HAP-1 (cell line): Measurements from ENCODE around the gene PALLD.
A peak's percentile ranks its signal among the peaks of the same experiment; 100 is the strongest.

Source experiments
- DNase-seq, 2 experiments: peaks; one replicate each; pipeline ENCODE4 v3.0.0-alpha.2; 2016 to 2020; ENCODE audit warnings: low spot score in 2 of 2
- H3K27me3 ChIP-seq: fragments of 250-450 bp; sonication (Bioruptor Pico); 2 replicates; pipeline ENCODE4 v1.5.1; 2020; ENCODE audit warnings: low read depth, mild to moderate bottlenecking, moderate library complexity
- H3K36me3 ChIP-seq: fragments of 250-450 bp; sonication (Bioruptor Pico); replicated peaks from 2 replicates; pipeline ENCODE4 v1.5.1; 2020; ENCODE audit warnings: mild to moderate bottlenecking
- H3K4me1 ChIP-seq: fragments of 250-450 bp; sonication (Bioruptor Pico); 2 replicates; pipeline ENCODE4 v1.5.1; 2020; ENCODE audit warnings: mild to moderate bottlenecking
- H3K4me3 ChIP-seq: fragments of 250-450 bp; sonication (Bioruptor Pico); 2 replicates; pipeline ENCODE4 v1.5.1; 2020; ENCODE audit warnings: mild to moderate bottlenecking, moderate library complexity
- H3K9me3 ChIP-seq: fragments of 250-450 bp; sonication (Bioruptor Pico); 2 replicates; pipeline ENCODE4 v1.5.1; 2020; ENCODE audit warnings: mild to moderate bottlenecking, moderate library complexity
- in situ Hi-C: fragments of 300-500 bp; cut with MboI; formaldehyde crosslinking; loops from 3 replicates; pipeline ENCODE4 v1.14.3; 2020; ENCODE audit warnings: low sequenced_read_pairs, inconsistent platforms, mixed read lengths

PALLD gene

DNA sequence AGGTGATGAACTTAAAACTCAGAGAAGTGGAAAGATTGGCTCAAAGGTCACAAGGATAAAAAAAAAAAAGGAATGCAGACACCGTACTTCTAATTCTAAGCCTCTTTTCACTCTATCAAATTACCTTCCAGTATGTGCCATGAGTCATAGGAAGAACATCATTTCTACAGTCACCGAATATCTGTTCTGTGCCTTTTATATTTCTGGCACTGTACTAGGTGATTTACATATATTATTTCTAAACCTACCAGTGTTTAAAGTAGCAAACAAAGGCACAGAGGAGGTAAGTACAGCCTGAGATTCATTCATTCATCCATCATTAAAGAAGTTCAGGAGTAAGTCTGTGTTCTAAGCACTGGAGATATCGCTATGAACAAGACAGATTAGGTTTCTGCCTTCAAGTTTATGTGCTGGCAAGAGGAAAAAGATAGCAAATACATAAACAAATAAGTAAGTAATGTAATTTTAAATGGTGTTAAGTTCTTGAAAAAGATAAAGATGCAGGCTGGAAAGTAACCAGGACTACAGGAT is 65.3 kb downstream of the PALLD start:
- Histone ChIP-seq H3K4me1 (peaks cover 35% of the 10 kb centered on the region), H3K4me3 (no peak overlapping the region), H3K36me3 (no peaks in the 10 kb centered on the region), H3K27me3 (no peaks in the 10 kb centered on the region), H3K9me3 (no peaks in the 10 kb centered on the region)
- in situ Hi-C loops: no loop called here
- DNase-seq: peak in 1 of 2 experiments; percentile 28

DNA sequence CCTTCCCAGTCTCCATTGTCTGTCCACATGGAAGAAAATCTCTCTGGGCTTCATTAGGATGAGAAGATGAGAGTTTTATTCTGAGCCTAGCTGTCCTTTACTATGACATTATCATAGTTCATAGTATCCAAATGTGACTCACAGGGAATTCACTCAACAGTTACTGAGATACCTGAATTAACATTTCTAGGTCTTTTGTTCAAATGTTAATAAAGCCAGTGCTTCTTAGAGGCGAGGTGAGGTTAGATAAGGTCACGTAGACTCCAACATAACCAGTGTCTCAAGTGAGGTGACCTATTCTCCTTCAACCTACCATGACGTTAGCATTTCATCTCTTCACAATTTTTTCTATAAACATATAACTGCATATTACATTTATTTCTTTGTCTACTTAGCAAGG is 67.2 kb downstream of the PALLD start:
- DNase-seq: peak in 1 of 2 experiments; percentile 63
- Histone ChIP-seq H3K4me1 (peaks cover 26% of the 10 kb centered on the region), H3K4me3 (no peak overlapping the region), H3K27me3 (no peaks in the 10 kb centered on the region), H3K36me3 (no peaks in the 10 kb centered on the region), H3K9me3 (no peaks in the 10 kb centered on the region)
- in situ Hi-C loops: no loop called here

DNA sequence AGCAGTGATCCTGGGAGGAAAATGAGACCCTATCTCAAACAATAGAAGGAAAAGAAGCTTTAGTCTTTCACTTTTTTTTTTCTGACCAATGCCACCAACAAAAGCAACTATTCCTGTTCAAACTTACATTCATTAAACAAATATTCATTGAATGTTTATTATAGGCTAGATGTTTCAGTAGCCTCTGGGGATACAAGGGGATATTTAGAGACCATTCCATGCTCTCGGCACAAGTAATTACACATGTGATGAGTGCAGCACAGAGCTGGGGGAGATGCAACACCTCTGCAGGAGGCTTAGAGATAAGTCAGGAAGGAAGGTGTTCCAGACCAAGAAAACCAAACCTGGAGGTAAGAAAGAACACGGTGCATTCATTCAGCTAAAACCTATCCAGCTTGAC is 68.3 kb downstream of the PALLD start:
- peaks cover 33% of the 10 kb centered on the region for H3K4me1 ChIP-seq
- in situ Hi-C loops: no loop called here
- no peaks in the 10 kb centered on the region for H3K27me3 ChIP-seq
- no peaks in the 10 kb centered on the region for H3K9me3 ChIP-seq
- DNase-seq: no peak
- H3K4me3 ChIP-seq: no peak overlapping the region
- no peaks in the 10 kb centered on the region for H3K36me3 ChIP-seq

DNA sequence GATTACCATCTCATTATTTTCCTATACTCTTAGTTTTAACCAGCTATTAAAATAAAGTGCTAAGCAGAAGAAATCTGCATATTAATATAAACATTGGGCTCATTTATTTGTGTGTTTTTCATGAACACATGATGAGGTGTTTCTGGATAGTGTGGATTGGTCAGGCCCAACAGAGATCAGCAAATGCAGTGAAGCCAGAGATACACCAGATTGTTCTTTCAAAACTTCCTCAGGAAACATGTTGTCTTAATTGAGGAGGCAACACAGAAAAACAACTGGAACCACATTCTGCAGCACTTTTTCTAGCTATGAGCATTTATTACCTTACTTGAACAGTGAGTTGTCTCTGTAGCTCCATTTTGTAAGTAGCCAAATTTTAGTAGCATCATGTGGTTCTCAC is 69.9 kb downstream of the PALLD start:
- DNase-seq: no peak
- Histone ChIP-seq H3K27me3 (no peaks in the 10 kb centered on the region), H3K9me3 (no peaks in the 10 kb centered on the region), H3K4me3 (no peak overlapping the region), H3K36me3 (no peaks in the 10 kb centered on the region), H3K4me1 (peaks cover 32% of the 10 kb centered on the region)
- in situ Hi-C loops: no loop called here

DNA sequence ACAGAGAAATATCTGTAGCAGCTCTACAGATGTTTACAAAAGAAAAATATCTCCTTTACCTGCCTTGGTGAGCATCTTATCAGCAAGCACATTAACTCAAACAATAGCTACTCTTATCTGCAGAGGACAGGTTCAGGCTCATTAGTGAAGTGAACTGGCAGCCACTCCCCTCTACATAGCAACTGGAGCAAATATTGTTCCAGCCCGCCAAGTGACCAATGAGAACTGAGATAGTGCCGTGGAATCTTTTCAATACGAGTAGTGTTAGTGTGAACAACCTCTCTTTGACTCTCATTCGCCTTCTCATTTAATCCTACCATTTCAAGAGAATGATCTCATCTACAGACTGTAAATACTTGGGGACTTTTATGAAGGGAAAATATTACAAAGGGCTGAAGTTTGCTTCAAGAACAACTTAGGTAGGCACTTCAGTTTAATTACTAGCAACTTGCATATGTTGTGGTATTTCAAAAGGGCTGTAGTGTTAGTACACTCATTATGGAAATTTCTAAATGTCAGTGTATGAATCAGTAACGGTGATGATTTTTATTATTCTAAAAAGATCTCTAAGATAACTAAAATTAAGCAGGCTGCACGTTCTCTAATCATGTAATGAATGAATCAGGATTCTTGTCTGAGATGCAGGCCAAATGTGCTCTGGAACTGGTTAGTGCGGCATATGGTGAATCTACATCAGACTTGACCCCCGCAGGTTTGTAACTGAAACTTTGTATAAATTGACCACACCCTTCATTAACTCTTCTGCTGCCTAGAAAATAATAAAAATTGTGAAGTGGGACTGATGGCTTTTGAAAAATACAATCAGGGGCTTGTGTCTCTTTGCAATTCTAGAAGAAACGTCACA is 72.4 kb downstream of the PALLD start:
- Histone ChIP-seq H3K4me3 (no peak overlapping the region), H3K27me3 (no peaks in the 10 kb centered on the region), H3K36me3 (no peaks in the 10 kb centered on the region), H3K9me3 (no peaks in the 10 kb centered on the region), H3K4me1 (peaks cover 20% of the 10 kb centered on the region)
- DNase-seq: peak; percentile 51 to 60
- in situ Hi-C loops: no loop called here

DNA sequence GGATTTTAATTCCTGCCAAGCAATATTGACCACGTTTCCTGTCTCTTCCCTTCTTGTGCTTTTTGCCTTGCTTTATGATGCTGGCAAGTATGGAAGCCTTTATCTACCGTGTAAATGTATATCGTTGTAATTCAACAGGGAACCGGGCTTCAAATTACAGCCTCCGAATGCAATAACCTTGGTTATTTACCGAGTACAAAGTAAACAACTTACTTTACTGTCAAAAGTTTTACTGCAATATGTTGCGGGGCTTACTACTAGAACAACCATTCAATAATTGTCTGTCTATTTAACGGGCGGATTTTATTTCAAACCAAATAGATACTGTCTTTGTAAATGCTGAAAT is 73.1 kb downstream of the PALLD start:
- peaks cover 24% of the 10 kb centered on the region for H3K4me1 ChIP-seq
- no peaks in the 10 kb centered on the region for H3K9me3 ChIP-seq
- H3K36me3 ChIP-seq: no peaks in the 10 kb centered on the region
- in situ Hi-C loops: no loop called here
- no peak for DNase-seq
- H3K4me3 ChIP-seq: no peak overlapping the region
- no peaks in the 10 kb centered on the region for H3K27me3 ChIP-seq

DNA sequence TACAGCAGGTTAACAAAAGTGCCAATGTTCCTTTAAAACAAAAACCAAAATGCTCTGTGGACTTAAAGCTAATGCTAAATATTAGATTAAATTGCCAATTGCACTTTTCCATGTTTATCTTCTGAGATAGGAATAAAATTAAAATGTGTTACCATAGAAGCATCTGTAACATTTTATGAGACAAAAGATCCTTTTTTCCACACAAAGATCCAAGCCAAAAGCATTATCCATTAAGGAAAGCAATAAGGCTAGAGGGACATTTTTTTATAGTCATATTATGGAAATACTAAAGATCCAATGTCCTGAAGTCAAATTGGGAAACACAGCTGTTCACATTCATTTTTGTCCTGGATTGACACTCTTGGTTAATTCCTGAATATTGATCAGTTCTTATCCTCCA is 73.6 kb downstream of the PALLD start:
- in situ Hi-C loops: no loop called here
- no peak for DNase-seq
- H3K36me3 ChIP-seq: no peaks in the 10 kb centered on the region

DNA sequence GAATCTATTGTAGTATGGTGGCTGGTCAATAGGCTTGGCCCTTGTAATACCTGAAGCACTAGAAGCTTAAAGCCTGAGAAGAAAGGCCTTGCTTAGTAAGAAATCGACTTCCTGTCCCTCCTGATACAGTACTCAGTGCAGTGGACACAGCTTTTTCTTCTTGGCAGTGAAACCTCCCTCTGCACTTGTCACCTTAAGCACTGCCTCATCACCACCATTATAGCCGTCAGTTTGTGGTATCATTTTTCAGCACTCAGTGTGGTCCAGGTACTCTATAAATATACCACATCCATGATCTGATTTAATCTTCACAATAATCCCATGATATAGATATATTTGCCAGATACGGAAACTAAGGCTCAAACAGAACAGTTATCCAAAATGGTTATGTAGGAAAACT is 75.2 kb downstream of the PALLD start:
- no peaks in the 10 kb centered on the region for H3K27me3 ChIP-seq
- H3K36me3 ChIP-seq: no peaks in the 10 kb centered on the region
- in situ Hi-C loops: no loop called here
- H3K4me3 ChIP-seq: no peak overlapping the region
- H3K9me3 ChIP-seq: no peaks in the 10 kb centered on the region
- H3K4me1 ChIP-seq: peaks cover 28% of the 10 kb centered on the region
- DNase-seq: no peak

More for the DNA sequence above, 73.6 kb downstream of the PALLD start:
- H3K27me3 ChIP-seq: no peaks in the 10 kb centered on the region
- no peaks in the 10 kb centered on the region for H3K9me3 ChIP-seq
- no peak overlapping the region for H3K4me3 ChIP-seq
- peaks cover 28% of the 10 kb centered on the region for H3K4me1 ChIP-seq

DNA sequence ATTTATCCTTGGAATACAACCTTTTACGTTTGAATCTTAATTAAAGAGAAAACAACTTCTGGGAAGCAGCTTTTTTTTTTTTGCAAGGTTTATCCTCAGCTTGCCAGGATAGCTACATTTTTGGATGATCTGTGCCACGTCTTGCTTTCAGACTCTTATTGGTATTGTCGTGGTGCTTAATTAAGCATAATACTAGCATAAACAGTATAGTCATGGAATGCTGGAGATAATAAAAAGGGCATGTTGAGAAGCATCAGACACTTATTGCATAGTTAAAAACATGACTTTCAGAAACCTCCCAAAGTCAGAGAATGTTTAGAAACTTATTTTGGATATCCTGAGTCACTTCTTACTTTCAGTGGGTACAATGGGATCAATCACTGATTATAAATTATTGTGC is 77.0 kb downstream of the PALLD start:
- H3K27me3 ChIP-seq: no peaks in the 10 kb centered on the region
- H3K4me3 ChIP-seq: no peak overlapping the region
- H3K9me3 ChIP-seq: no peaks in the 10 kb centered on the region
- no peaks in the 10 kb centered on the region for H3K36me3 ChIP-seq
- H3K4me1 ChIP-seq: peaks cover 28% of the 10 kb centered on the region
- no peak for DNase-seq
- in situ Hi-C loops: no loop called here

DNA sequence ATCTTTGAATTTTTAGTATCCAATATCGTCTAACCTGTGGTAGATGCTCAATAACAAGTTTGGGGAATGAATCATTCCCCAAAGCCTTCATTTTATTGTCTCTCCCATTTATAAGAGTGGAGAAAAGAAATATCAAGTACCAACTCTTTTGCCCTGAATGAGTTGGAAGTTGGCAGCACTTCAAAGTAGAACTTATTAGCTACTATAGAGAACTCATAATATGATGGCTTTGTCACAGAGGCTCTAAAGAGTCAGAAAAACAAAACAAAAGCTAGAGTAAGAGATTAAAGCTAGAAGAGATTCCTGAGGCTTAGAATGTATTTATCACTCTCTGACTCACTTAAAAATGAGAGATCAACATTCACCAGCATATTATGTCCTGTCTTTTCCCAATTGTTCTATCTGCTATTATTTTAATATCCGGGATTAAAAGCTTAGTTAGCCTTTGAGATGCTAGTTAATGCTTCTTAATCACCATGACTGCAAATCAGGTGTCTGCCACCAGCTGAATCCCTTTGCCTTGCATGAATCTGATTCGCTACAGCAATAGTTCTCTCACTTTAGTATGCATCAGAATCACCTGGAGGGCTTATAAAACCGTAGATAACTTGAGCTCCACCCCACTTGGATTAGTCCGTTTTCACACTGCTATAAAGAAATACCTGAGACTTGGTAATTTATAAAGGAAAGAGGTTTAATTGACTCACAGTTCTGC is 77.9 kb downstream of the PALLD start:
- Histone ChIP-seq H3K4me1 (peaks cover 21% of the 10 kb centered on the region), H3K9me3 (no peaks in the 10 kb centered on the region), H3K4me3 (no peak overlapping the region), H3K27me3 (no peaks in the 10 kb centered on the region), H3K36me3 (no peaks in the 10 kb centered on the region)
- in situ Hi-C loops: loop anchor here (25.0 kb wide), 1 partner anchor 338 kb away; no protein-coding TSS in a partner anchor
- DNase-seq: peak; percentile 37 to 92

DNA sequence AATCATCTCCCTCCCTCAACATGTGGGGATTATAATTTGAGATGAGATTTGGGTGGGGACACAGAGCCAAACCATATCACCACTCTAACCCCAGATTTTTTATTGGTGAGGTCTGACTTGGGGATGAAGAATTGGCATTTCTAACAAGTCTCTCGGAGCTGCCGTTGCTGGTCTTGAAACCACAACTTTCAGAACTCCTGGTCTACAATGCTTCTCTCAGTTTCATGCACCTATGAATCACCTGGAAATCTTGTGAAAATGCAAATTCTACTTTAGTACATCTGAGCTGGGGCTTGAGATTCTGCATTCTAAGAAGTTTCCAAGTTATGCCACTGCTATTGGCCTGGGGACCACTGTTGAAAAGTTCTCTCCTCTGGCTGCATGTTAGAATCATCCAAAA is 78.6 kb downstream of the PALLD start:
- DNase-seq: no peak
- no peaks in the 10 kb centered on the region for H3K36me3 ChIP-seq
- no peaks in the 10 kb centered on the region for H3K27me3 ChIP-seq
- peaks cover 14% of the 10 kb centered on the region for H3K4me1 ChIP-seq
- in situ Hi-C loops: loop anchor here (25.0 kb wide), 1 partner anchor 337 kb away; no protein-coding TSS in a partner anchor
- H3K4me3 ChIP-seq: no peak overlapping the region
- H3K9me3 ChIP-seq: no peaks in the 10 kb centered on the region

DNA sequence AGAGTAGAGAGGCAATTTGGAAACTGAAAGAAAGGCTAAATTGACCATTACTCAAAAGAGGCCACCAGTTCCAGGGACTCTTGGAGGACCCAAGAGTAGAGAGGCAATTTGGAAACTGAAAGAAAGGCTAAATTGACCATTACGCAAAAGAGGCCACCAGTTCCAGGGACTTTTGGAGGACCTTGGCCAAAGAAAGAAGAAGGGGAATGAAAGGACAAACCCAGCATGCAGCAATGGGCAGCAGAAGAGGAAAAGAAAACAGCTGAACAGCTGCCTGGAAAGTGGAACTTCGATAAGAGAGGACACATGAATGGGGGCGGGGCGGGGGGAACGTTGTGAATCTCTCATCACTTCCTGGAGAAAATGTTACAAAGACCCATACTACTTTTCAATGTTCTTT is 80.8 kb downstream of the PALLD start:
- Histone ChIP-seq H3K27me3 (no peaks in the 10 kb centered on the region), H3K36me3 (no peaks in the 10 kb centered on the region), H3K4me1 (peaks cover 13% of the 10 kb centered on the region), H3K4me3 (no peak overlapping the region), H3K9me3 (no peaks in the 10 kb centered on the region)
- no peak for DNase-seq
- in situ Hi-C loops: loop anchor here (25.0 kb wide), 1 partner anchor 335 kb away; no protein-coding TSS in a partner anchor

DNA sequence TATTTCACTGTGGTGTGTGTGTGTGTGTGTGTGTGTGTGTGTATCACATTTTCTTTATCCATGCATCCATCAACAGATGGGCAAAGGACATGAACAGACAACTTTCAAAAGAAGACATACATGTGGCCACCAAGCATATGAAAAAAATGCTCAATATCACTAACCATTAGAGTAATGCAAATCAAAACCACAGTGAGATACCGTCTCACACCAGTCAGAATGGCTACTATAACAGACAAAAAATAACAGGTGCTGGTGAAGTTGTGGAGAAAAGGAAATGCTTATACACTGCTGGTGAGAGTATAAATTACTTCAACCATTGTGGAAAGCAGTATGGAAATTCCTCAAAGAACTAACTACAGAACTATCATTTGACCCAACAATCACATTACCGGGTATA is 83.4 kb downstream of the PALLD start:
- peaks cover under 1% of the 10 kb centered on the region; the same call in 1 of the 2 replicates for H3K4me1 ChIP-seq
- H3K36me3 ChIP-seq: no peaks in the 10 kb centered on the region
- H3K4me3 ChIP-seq: no peak overlapping the region
- H3K27me3 ChIP-seq: no peaks in the 10 kb centered on the region
- H3K9me3 ChIP-seq: no peaks in the 10 kb centered on the region
- in situ Hi-C loops: loop anchor here (25.0 kb wide), 1 partner anchor 332 kb away; no protein-coding TSS in a partner anchor
- no peak for DNase-seq

DNA sequence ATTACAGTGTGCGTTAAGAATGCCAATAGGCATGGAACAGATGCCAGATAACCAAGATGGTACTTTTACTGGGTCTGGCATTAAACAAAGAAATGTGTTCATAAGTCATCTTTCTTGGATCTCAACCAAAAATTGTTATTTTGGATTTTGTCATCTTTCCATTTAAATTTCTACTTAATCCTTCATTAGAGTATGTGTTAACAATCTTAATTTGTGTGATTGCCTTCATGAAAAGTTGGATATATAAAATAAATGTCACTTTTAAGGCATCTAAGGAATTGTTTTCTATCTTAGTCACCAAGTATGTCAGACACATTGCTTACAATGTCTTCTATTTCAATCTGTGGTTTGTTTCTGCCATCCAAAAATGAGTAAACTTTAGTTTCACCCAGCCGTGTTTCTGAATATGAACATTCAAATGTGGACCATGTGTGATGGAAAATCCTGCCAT is 87.5 kb downstream of the PALLD start:
- Histone ChIP-seq H3K9me3 (no peaks in the 10 kb centered on the region), H3K4me1 (0 out of 2 replicates have a peak, but pooled peaks cover 2% of the 10 kb centered on the region), H3K4me3 (no peak overlapping the region), H3K27me3 (no peaks in the 10 kb centered on the region), H3K36me3 (no peaks in the 10 kb centered on the region)
- in situ Hi-C loops: loop anchor here (25.0 kb wide), 1 partner anchor 328 kb away; no protein-coding TSS in a partner anchor
- DNase-seq: no peak
